ENCODE data around the gene MRPL23.

MRPL23 gene

DNA sequence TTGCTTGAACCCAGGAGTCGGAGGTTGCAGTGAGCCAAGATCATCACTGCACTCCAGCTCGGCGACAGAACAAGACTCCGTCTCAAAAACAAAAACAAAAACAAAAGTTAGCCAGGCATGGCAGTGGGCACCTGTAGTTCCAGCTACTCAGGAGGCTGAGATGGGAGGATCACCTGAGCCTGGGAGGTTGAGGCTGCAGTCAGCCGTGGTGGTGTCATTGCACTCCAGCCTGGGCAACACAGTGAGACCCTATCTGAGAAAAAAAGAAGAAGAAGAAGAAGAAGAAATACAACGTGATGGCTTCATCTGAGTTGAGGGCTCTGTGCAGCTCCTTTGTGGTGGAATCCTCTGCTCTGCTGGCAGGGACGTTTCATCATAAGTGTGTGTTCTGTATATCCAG, 37.6 kb upstream of the MRPL23 start:
- Histone ChIP-seq H3F3A (ENCODE audit: insufficient read depth) (no peaks in the 10 kb centered on the region), H3K9ac (ENCODE audit: low read length) (no peak overlapping the region), H3K27ac (ENCODE audit: low read depth, low read length) (no peak overlapping the region), H3K4me2 (ENCODE audit: low read depth, low read length, poor library complexity, severe bottlenecking) (no peak overlapping the region), H3K9me3 (ENCODE audit: insufficient read depth, low read length) (no peaks in the 10 kb centered on the region), H3K9me2 (replicated peaks; ENCODE audit: insufficient read depth, low read length) (no peaks in the 10 kb centered on the region), H4K20me1 (ENCODE audit: low read depth, low read length) (no peaks in the 10 kb centered on the region), H2AFZ (ENCODE audit: low read depth, low read length, severe bottlenecking) (no peak overlapping the region), H3K4me3 (ENCODE audit: insufficient read depth, low read length, poor library complexity, severe bottlenecking) (no peak overlapping the region), H3K27me3 (ENCODE audit: low read length) (no peaks in the 10 kb centered on the region), H3K36me3 (ENCODE audit: low read length) (no peaks in the 10 kb centered on the region), H3K79me2 (ENCODE audit: insufficient read depth, low read length) (no peaks in the 10 kb centered on the region)
- TF ChIP-seq EZH2phosphoT487 (conservative IDR thresholded peaks at IDR 0.05; ENCODE audit: low read length): no peak
- no peak for TF ChIP-seq CTCF (IDR thresholded peaks at IDR 0.05; ENCODE audit: insufficient read depth, low read length, poor library complexity, severe bottlenecking)

DNA sequence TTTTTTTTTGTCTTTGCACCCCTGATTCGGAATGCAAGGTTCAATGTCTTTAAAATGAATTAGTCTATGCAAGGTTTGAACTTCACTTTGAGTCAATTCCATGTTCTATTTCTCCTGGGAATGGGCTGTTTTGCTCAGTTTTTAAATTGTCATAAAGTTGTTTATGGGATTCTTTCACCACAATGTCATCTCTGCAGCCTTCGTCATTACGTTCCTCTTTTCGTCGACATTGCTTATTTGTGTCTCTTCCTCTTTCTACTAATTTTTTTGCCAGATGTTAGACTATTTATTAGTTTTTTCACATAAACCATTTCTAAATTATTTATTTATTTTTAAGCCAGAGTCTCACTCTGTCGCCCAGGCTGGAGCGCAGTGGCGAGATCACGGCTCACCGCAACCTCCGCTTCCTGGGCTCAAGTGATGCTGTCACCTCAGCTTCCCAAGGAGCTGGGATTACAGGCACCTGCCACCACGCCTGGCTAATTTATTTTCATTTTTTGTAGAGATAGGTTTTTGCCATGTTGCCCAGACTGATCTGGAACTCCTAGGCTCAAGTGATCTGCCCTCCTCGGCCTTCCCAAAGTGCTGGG, 34.7 kb upstream of the MRPL23 start:
- no peak overlapping the region for H3K4me2 ChIP-seq (ENCODE audit: low read depth, low read length, poor library complexity, severe bottlenecking)

DNA sequence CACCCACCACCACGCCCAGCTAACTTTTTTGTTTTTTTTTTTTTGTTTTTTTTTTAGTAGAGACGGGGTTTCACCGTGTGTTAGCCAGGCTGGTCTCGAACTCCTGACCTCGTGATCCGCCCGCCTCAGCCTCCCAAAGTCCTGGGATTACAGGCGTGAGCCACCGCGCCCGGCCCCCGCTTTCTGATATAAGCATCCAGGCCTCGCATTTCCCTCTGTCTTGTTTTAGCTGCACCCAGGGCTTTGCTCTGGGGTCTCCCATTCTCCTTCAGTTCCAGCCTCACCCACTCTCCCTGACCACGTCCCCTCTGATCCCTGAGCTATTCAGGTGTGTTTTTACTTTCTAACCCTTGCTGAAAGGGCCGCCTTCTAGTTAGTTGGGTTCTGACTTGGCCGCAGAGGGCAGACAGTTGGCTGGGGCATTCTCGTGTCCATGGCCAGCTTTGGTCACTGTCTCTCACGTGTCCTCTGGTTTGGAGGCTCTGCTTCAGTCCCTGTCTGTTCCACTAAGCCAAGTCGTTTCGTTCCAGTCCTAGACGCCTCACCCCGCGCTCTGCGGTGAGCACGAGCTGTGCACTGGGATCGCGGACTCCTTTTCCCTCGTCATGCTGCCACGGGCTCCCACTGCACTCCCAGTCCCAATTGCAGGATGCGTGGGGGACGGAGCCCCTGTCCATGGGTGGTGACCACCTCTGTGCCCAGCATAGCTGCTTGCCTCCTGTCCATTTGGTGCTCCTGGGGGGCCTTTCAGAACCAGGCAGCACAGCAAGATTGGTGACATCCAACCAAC, 33.7 kb upstream of the MRPL23 start:
- Histone ChIP-seq H3K4me2 (ENCODE audit: low read depth, low read length, poor library complexity, severe bottlenecking) (no peak overlapping the region), H3K9ac (ENCODE audit: low read length) (no peak overlapping the region), H2AFZ (ENCODE audit: low read depth, low read length, severe bottlenecking) (no peak overlapping the region), H3F3A (ENCODE audit: insufficient read depth) (no peaks in the 10 kb centered on the region), H3K36me3 (ENCODE audit: low read length) (no peaks in the 10 kb centered on the region), H3K27me3 (ENCODE audit: low read length) (no peaks in the 10 kb centered on the region), H3K27ac (ENCODE audit: low read depth, low read length) (no peak overlapping the region), H3K4me3 (ENCODE audit: insufficient read depth, low read length, poor library complexity, severe bottlenecking) (no peak overlapping the region), H3K9me3 (ENCODE audit: insufficient read depth, low read length) (no peaks in the 10 kb centered on the region), H3K9me2 (replicated peaks; ENCODE audit: insufficient read depth, low read length) (no peaks in the 10 kb centered on the region), H3K79me2 (ENCODE audit: insufficient read depth, low read length) (no peaks in the 10 kb centered on the region), H4K20me1 (ENCODE audit: low read depth, low read length) (no peaks in the 10 kb centered on the region)
- TF ChIP-seq CTCF (IDR thresholded peaks at IDR 0.05; ENCODE audit: insufficient read depth, low read length, poor library complexity, severe bottlenecking) (no peak), EZH2phosphoT487 (conservative IDR thresholded peaks at IDR 0.05; ENCODE audit: low read length) (no peak)

More for the DNA sequence above, 34.7 kb upstream of the MRPL23 start:
- Histone ChIP-seq H3K27ac (ENCODE audit: low read depth, low read length) (no peak overlapping the region), H4K20me1 (ENCODE audit: low read depth, low read length) (no peaks in the 10 kb centered on the region), H3K9ac (ENCODE audit: low read length) (no peak overlapping the region), H3K4me3 (ENCODE audit: insufficient read depth, low read length, poor library complexity, severe bottlenecking) (no peak overlapping the region), H2AFZ (ENCODE audit: low read depth, low read length, severe bottlenecking) (no peak overlapping the region), H3F3A (ENCODE audit: insufficient read depth) (no peaks in the 10 kb centered on the region), H3K79me2 (ENCODE audit: insufficient read depth, low read length) (no peaks in the 10 kb centered on the region), H3K36me3 (ENCODE audit: low read length) (no peaks in the 10 kb centered on the region), H3K27me3 (ENCODE audit: low read length) (no peaks in the 10 kb centered on the region), H3K9me2 (replicated peaks; ENCODE audit: insufficient read depth, low read length) (no peaks in the 10 kb centered on the region), H3K9me3 (ENCODE audit: insufficient read depth, low read length) (no peaks in the 10 kb centered on the region)
- no peak for TF ChIP-seq EZH2phosphoT487 (conservative IDR thresholded peaks at IDR 0.05; ENCODE audit: low read length)
- no peak for TF ChIP-seq CTCF (IDR thresholded peaks at IDR 0.05; ENCODE audit: insufficient read depth, low read length, poor library complexity, severe bottlenecking)

All from SU-DHL-6 (cell line).